ENCODE measurements around the gene ATP13A3. TPM values are rescaled to one million over a fixed set of nuclear protein-coding genes. Genes with fewer than 3 reads are reported as not detected.

ATP13A3 gene
- total and polyA plus RNA-seq, 2 donors (not counting 1 experiment from before 2014, with no cell fraction given) = 6.1 to 61.1 TPM

DNA sequence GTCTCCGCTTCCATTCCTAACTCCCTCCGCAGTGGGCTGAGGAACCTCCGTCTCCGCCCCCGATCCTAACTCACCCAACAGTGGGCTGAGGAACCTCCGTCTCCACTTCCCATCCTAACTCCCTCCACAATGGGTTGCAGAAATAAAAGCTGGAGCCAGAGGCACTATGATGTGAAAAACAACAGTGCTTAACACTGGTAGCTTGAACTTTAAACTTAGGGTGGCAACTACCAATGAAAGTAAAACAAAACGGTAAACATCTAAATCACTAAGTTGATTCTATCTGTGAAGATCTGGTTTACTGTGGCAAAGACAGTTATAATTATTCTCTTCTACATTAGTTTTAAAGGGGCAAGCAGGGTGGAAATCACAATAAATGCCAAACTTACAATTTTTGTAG, 61.8 kb downstream of the ATP13A3 start:
- H3K27ac Mint-ChIP-seq = no peak overlapping the region
- DNase-seq (no peak), ATAC-seq (ENCODE audit: low read depth) (no peak)
- H3K36me3 ChIP-seq (replicated peaks in 1 of 2; ENCODE audit: control extremely low read depth in 1 of 2, control insufficient read depth in 1 of 2, extremely low read depth in 1 of 2, insufficient read depth in 2 of 2, low read length in 1 of 2) = peaks cover 8 to 24% of the 10 kb centered on the region in 2 experiments
- no peaks in the 10 kb centered on the region for H3K4me1 Mint-ChIP-seq
- H3K4me2 ChIP-seq (replicated peaks; ENCODE audit: low read depth, low read length, poor library complexity, severe bottlenecking) = no peak overlapping the region
- H3K4me3 ChIP-seq (ENCODE audit: control extremely low read depth in 1 of 5, extremely low read depth in 1 of 5, insufficient read depth in 1 of 5, low read depth in 2 of 5, low read length in 4 of 5) = no peak overlapping the region
- TF ChIP-seq, protein P1, sequence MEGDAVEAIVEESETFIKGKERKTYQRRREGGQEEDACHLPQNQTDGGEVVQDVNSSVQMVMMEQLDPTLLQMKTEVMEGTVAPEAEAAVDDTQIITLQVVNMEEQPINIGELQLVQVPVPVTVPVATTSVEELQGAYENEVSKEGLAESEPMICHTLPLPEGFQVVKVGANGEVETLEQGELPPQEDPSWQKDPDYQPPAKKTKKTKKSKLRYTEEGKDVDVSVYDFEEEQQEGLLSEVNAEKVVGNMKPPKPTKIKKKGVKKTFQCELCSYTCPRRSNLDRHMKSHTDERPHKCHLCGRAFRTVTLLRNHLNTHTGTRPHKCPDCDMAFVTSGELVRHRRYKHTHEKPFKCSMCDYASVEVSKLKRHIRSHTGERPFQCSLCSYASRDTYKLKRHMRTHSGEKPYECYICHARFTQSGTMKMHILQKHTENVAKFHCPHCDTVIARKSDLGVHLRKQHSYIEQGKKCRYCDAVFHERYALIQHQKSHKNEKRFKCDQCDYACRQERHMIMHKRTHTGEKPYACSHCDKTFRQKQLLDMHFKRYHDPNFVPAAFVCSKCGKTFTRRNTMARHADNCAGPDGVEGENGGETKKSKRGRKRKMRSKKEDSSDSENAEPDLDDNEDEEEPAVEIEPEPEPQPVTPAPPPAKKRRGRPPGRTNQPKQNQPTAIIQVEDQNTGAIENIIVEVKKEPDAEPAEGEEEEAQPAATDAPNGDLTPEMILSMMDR (IDR thresholded peaks at IDR 0.05) = no peak
- TF ChIP-seq EZH2 (IDR thresholded peaks at IDR 0.05; ENCODE audit: borderline replicate concordance, insufficient read depth, low read depth, low read length, poor library complexity, severe bottlenecking) = no peak
- no peaks in the 10 kb centered on the region for H3K27me3 Mint-ChIP-seq
- H3K27ac ChIP-seq (ENCODE audit: low read length in 2 of 2) = no peak overlapping the region
- no peak overlapping the region for H2AFZ ChIP-seq (ENCODE audit: insufficient read depth, low read depth, low read length, poor library complexity, severe bottlenecking)
- no peaks in the 10 kb centered on the region for H4K20me1 ChIP-seq (ENCODE audit: control insufficient read depth, insufficient read depth, low read length, poor library complexity, severe bottlenecking)
- H3K9me3 ChIP-seq (ENCODE audit: control extremely low read depth in 1 of 3, control insufficient read depth in 2 of 3, insufficient read depth in 1 of 3, low read length in 2 of 3) = no peaks in the 10 kb centered on the region
- no peaks in the 10 kb centered on the region for H3K79me2 ChIP-seq (ENCODE audit: control insufficient read depth, insufficient read depth, low read length)
- H3K27me3 ChIP-seq (replicated peaks in 1 of 4; ENCODE audit: control extremely low read depth in 1 of 4, control insufficient read depth in 3 of 4, insufficient read depth in 4 of 4, low read length in 3 of 4) = no peaks in the 10 kb centered on the region
- no peaks in the 10 kb centered on the region for H3K4me1 ChIP-seq (ENCODE audit: control insufficient read depth in 2 of 2, insufficient read depth in 2 of 2, low read length in 2 of 2)
- ChIA-PET POLR2A (no interaction called here), CTCF (interaction anchor here (1.1 kb wide), 1 partner anchor 18 kb away, joined by 3 read pairs; no protein-coding TSS in a partner anchor)
- no peak overlapping the region for H3K9ac ChIP-seq (ENCODE audit: low read length)
- WGBS (ENCODE audit: insufficient coverage) = 100% methylated on average over 5 of the region's 7 CpGs
- no peaks in the 10 kb centered on the region for H3K9me3 Mint-ChIP-seq (ENCODE audit: insufficient read depth)
- no peak overlapping the region for H3K4me3 Mint-ChIP-seq
- intact Hi-C loops (cut with micrococcal nuclease) = no loop called here

DNA sequence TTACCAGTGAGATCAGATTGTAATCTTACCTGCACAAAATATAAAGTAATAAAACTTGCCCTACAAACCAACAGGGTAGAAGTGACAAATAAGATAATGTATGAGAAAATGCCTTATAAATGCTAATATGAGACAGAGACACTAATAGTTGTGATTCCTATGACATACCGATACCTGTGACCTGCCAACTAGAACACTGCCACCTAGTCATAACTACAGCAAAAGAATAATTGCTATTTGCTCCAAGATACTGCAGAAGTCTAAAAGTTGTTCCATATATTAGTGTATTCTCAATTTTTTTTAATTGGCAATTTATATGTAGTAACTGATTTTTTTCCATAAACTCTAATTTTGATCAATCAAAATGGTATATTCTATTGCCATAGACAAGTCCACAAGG, 62.4 kb downstream of the ATP13A3 start:
- ATAC-seq (ENCODE audit: low read depth) = no peak
- TF ChIP-seq, protein P1 (IDR thresholded peaks at IDR 0.05) = no peak
- no peak for TF ChIP-seq EZH2 (IDR thresholded peaks at IDR 0.05; ENCODE audit: borderline replicate concordance, insufficient read depth, low read depth, low read length, poor library complexity, severe bottlenecking)
- Histone ChIP-seq H2AFZ (ENCODE audit: insufficient read depth, low read depth, low read length, poor library complexity, severe bottlenecking) (no peak overlapping the region), H3K9me3 (ENCODE audit: control extremely low read depth in 1 of 3, control insufficient read depth in 2 of 3, insufficient read depth in 1 of 3, low read length in 2 of 3) (no peaks in the 10 kb centered on the region), H3K36me3 (replicated peaks in 1 of 2; ENCODE audit: control extremely low read depth in 1 of 2, control insufficient read depth in 1 of 2, extremely low read depth in 1 of 2, insufficient read depth in 2 of 2, low read length in 1 of 2) (peaks cover 6 to 22% of the 10 kb centered on the region in 2 experiments), H3K79me2 (ENCODE audit: control insufficient read depth, insufficient read depth, low read length) (no peaks in the 10 kb centered on the region), H4K20me1 (ENCODE audit: control insufficient read depth, insufficient read depth, low read length, poor library complexity, severe bottlenecking) (no peaks in the 10 kb centered on the region), H3K9ac (ENCODE audit: low read length) (no peak overlapping the region), H3K4me2 (replicated peaks; ENCODE audit: low read depth, low read length, poor library complexity, severe bottlenecking) (no peak overlapping the region), H3K4me1 (ENCODE audit: control insufficient read depth in 2 of 2, insufficient read depth in 2 of 2, low read length in 2 of 2) (no peaks in the 10 kb centered on the region), H3K27ac (ENCODE audit: low read length in 2 of 2) (no peak overlapping the region), H3K27me3 (replicated peaks in 1 of 4; ENCODE audit: control extremely low read depth in 1 of 4, control insufficient read depth in 3 of 4, insufficient read depth in 4 of 4, low read length in 3 of 4) (no peaks in the 10 kb centered on the region), H3K4me3 (ENCODE audit: control extremely low read depth in 1 of 5, extremely low read depth in 1 of 5, insufficient read depth in 1 of 5, low read depth in 2 of 5, low read length in 4 of 5) (no peak overlapping the region)
- H3K9me3 Mint-ChIP-seq (ENCODE audit: insufficient read depth) = no peaks in the 10 kb centered on the region
- H3K4me1 Mint-ChIP-seq = no peaks in the 10 kb centered on the region
- H3K27me3 Mint-ChIP-seq = no peaks in the 10 kb centered on the region
- no peak overlapping the region for H3K4me3 Mint-ChIP-seq
- intact Hi-C loops (cut with micrococcal nuclease) = no loop called here
- CTCF ChIA-PET = interaction anchor here (1.1 kb wide), 1 partner anchor 17 kb away, joined by 3 read pairs; no protein-coding TSS in a partner anchor
- POLR2A ChIA-PET = no interaction called here
- no peak overlapping the region for H3K27ac Mint-ChIP-seq
- no CpG with 5 or more reads among the region's 1 CpG for WGBS (ENCODE audit: insufficient coverage)
- DNase-seq = no peak

Measured in B cell (primary cell).